Loucy (cell line): ENCODE measurements around the gene BCCIP.

Source experiments
- H2AFZ ChIP-seq: fragments of 200-600 bp; sonication (generic); 2 replicates; pipeline ENCODE4 v1.6.0; 2016; ENCODE audit warnings: antibody characterized with exemption, mild to moderate bottlenecking, low read length, moderate library complexity
- H3F3A ChIP-seq: fragments of 200-600 bp; 2 replicates; pipeline ENCODE4 v1.6.0; 2016; ENCODE audit warnings: antibody characterized with exemption, low read depth, mild to moderate bottlenecking
- H3K27me3 ChIP-seq: fragments of 200-600 bp; sonication (generic); 2 replicates; pipeline ENCODE4 v1.6.1; 2014; ENCODE audit warnings: low read length, mild to moderate bottlenecking; ENCODE audit not compliant: insufficient read depth, poor library complexity, severe bottlenecking
- H3K36me3 ChIP-seq: fragments of 200-600 bp; sonication (generic); 2 replicates; pipeline ENCODE4 v1.6.1; 2016; ENCODE audit warnings: low read length; ENCODE audit not compliant: insufficient read depth
- H3K4me1 ChIP-seq: fragments of 200-600 bp; sonication (generic); 2 replicates; pipeline ENCODE4 v1.5.1; 2014; ENCODE audit warnings: low read length, mild to moderate bottlenecking; ENCODE audit not compliant: insufficient read depth, poor library complexity, severe bottlenecking
- H3K4me2 ChIP-seq: fragments of 200-600 bp; sonication (generic); 2 replicates; pipeline ENCODE4 v1.6.0; 2014; ENCODE audit warnings: antibody characterized with exemption, low read length, low read depth, mild to moderate bottlenecking; ENCODE audit not compliant: poor library complexity, severe bottlenecking
- H3K4me3 ChIP-seq: fragments of 200-600 bp; sonication (generic); 2 replicates; pipeline ENCODE4 v1.5.1; 2014; ENCODE audit warnings: low read length, mild to moderate bottlenecking, mixed read lengths; ENCODE audit not compliant: poor library complexity, severe bottlenecking
- H3K79me2 ChIP-seq: fragments of 200-600 bp; sonication (generic); 2 replicates; pipeline ENCODE4 v1.6.1; 2014; ENCODE audit warnings: low read length; ENCODE audit not compliant: insufficient read depth
- H3K9ac ChIP-seq: fragments of 200-600 bp; sonication (generic); 2 replicates; pipeline ENCODE4 v1.6.0; 2014; ENCODE audit warnings: mild to moderate bottlenecking, low read depth, low read length, moderate library complexity; ENCODE audit not compliant: poor library complexity, severe bottlenecking
- H3K9me2 ChIP-seq: fragments of 200-600 bp; sonication (generic); replicated peaks from 2 replicates; pipeline ENCODE4 v1.6.1; 2016; ENCODE audit warnings: low read depth, low read length, mixed read lengths
- H3K9me3 ChIP-seq: fragments of 200-600 bp; sonication (generic); 2 replicates; pipeline ENCODE4 v1.6.1; 2014; ENCODE audit warnings: mild to moderate bottlenecking, antibody characterized with exemption, low read length, low read depth; ENCODE audit not compliant: insufficient read depth
- H4K20me1 ChIP-seq: fragments of 200-600 bp; sonication (generic); 2 replicates; pipeline ENCODE4 v1.6.0; 2014; ENCODE audit warnings: antibody characterized with exemption, low read length, mild to moderate bottlenecking; ENCODE audit not compliant: insufficient read depth, poor library complexity, severe bottlenecking
- EZH2phosphoT487 ChIP-seq: fragments of 200-600 bp; IDR thresholded peaks from 2 replicates; pipeline ENCODE4 v1.6.1; 2018; ENCODE audit warnings: antibody characterized with exemption, mild to moderate bottlenecking, moderate library complexity, borderline replicate concordance
- TF ChIP-seq, protein P1 (sequence below): fragments of 200-600 bp; sonication (generic); conservative IDR thresholded peaks from 2 replicates; pipeline ENCODE4 v1.5.1; 2014; ENCODE audit warnings: mild to moderate bottlenecking, antibody characterized with exemption, low read length

The BCCIP gene

GRCh38 chr10:125811251-125811650 lies 12.1 kb upstream of the BCCIP start:
- no peaks in the 10 kb centered on the region for H3K79me2 ChIP-seq
- H4K20me1 ChIP-seq = no peaks in the 10 kb centered on the region
- H3K9me2 ChIP-seq = no peaks in the 10 kb centered on the region
- no peak overlapping the region for H3K9ac ChIP-seq
- H3K27me3 ChIP-seq = no peaks in the 10 kb centered on the region
- no peaks in the 10 kb centered on the region for H3K4me1 ChIP-seq
- no peaks in the 10 kb centered on the region for H3F3A ChIP-seq
- H2AFZ ChIP-seq = no peak overlapping the region
- H3K9me3 ChIP-seq = no peaks in the 10 kb centered on the region
- no peak overlapping the region for H3K4me3 ChIP-seq
- no peak for TF ChIP-seq EZH2phosphoT487
- TF ChIP-seq, protein P1, sequence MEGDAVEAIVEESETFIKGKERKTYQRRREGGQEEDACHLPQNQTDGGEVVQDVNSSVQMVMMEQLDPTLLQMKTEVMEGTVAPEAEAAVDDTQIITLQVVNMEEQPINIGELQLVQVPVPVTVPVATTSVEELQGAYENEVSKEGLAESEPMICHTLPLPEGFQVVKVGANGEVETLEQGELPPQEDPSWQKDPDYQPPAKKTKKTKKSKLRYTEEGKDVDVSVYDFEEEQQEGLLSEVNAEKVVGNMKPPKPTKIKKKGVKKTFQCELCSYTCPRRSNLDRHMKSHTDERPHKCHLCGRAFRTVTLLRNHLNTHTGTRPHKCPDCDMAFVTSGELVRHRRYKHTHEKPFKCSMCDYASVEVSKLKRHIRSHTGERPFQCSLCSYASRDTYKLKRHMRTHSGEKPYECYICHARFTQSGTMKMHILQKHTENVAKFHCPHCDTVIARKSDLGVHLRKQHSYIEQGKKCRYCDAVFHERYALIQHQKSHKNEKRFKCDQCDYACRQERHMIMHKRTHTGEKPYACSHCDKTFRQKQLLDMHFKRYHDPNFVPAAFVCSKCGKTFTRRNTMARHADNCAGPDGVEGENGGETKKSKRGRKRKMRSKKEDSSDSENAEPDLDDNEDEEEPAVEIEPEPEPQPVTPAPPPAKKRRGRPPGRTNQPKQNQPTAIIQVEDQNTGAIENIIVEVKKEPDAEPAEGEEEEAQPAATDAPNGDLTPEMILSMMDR = no peak
- H3K36me3 ChIP-seq = no peaks in the 10 kb centered on the region
- no peak overlapping the region for H3K4me2 ChIP-seq

GRCh38 chr10:125812128-125812750 lies 11.1 kb upstream of the BCCIP start:
- Histone ChIP-seq H4K20me1 (no peaks in the 10 kb centered on the region), H3K27me3 (no peaks in the 10 kb centered on the region), H3K79me2 (no peaks in the 10 kb centered on the region), H3K9ac (no peak overlapping the region), H3K4me2 (no peak overlapping the region), H3K9me3 (no peaks in the 10 kb centered on the region), H3K9me2 (no peaks in the 10 kb centered on the region), H3F3A (no peaks in the 10 kb centered on the region), H3K36me3 (no peaks in the 10 kb centered on the region), H3K4me3 (no peak overlapping the region), H3K4me1 (no peaks in the 10 kb centered on the region), H2AFZ (no peak overlapping the region)
- TF ChIP-seq EZH2phosphoT487 = no peak
- TF ChIP-seq, protein P1 = no peak

GRCh38 chr10:125815764-125816163 lies 7.6 kb upstream of the BCCIP start:
- no peak for TF ChIP-seq EZH2phosphoT487
- TF ChIP-seq, protein P1 = no peak
- no peaks in the 10 kb centered on the region for H3K79me2 ChIP-seq
- no peaks in the 10 kb centered on the region for H3F3A ChIP-seq
- no peak overlapping the region for H3K4me2 ChIP-seq
- H3K9me3 ChIP-seq = no peaks in the 10 kb centered on the region
- H4K20me1 ChIP-seq = no peaks in the 10 kb centered on the region
- H3K9me2 ChIP-seq = no peaks in the 10 kb centered on the region
- no peak overlapping the region for H3K9ac ChIP-seq
- no peaks in the 10 kb centered on the region for H3K4me1 ChIP-seq
- H2AFZ ChIP-seq = no peak overlapping the region
- H3K36me3 ChIP-seq = no peaks in the 10 kb centered on the region
- H3K4me3 ChIP-seq = no peak overlapping the region
- H3K27me3 ChIP-seq = no peaks in the 10 kb centered on the region
